ENCODE results near the gene SUPT3H.
A peak's percentile ranks its signal among the peaks of the same experiment; 100 is the strongest.

SUPT3H gene

DNA sequence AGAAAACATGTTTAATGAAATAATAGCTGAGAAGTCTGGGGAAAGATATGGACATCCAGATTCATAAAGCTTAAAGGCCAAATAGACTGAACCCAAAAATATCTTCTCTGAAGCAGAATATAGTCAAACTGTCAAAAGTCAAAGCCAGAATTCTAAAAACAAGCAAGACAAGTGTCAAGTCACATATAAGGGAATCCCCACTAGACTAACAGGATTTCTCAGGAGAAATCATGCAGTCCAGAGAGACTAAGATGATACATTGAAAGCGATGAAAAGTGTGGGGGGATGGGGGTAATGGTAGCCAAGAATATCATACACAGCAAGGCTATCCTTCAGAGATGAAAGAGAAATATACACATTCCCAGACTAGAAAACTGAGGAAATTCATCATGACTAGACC lies 162.0 kb downstream of the SUPT3H start:
- H4K8ac ChIP-seq (ENCODE audit: low read depth, low read length): no peak overlapping the region

GRCh38 chr6:45212976-45213375 lies 164.8 kb downstream of the SUPT3H start:
- peaks cover 0 to 2% of the 10 kb centered on the region in 2 experiments for H3K36me3 ChIP-seq (ENCODE audit: control insufficient read depth in 1 of 2, insufficient read depth in 2 of 2, low read length in 2 of 2)
- no peak overlapping the region for H3K23ac ChIP-seq (ENCODE audit: low read length)
- no peak overlapping the region for H4K8ac ChIP-seq (ENCODE audit: low read depth, low read length)
- H3K14ac ChIP-seq (ENCODE audit: low read length): no peak overlapping the region
- no peak overlapping the region for H3K4ac ChIP-seq (ENCODE audit: low read depth, low read length)
- no peaks in the 10 kb centered on the region for H3K79me2 ChIP-seq (ENCODE audit: control insufficient read depth, insufficient read depth, low read length, poor library complexity)
- H3K27ac ChIP-seq (ENCODE audit: low read depth, low read length): no peak overlapping the region
- H3K27me3 ChIP-seq (ENCODE audit: insufficient read depth, low read length): no peaks in the 10 kb centered on the region
- no peak overlapping the region for H2AK5ac ChIP-seq (ENCODE audit: low read length)
- no peak overlapping the region for H4K12ac ChIP-seq (ENCODE audit: low read depth, low read length)
- H3K9ac ChIP-seq (ENCODE audit: low read length): no peak overlapping the region
- H2BK12ac ChIP-seq (ENCODE audit: low read length): no peak overlapping the region
- H3K18ac ChIP-seq (ENCODE audit: low read length): no peak overlapping the region
- H2BK5ac ChIP-seq (ENCODE audit: low read depth, low read length, poor library complexity): no peak overlapping the region
- WGBS (ENCODE audit: extremely low coverage, insufficient coverage, insufficient read length): no CpG with 5 or more reads among the region's 3 CpGs
- no peak for DNase-seq
- H3K4me3 ChIP-seq (ENCODE audit: low read depth, low read length): no peak overlapping the region
- no peaks in the 10 kb centered on the region for H3K79me1 ChIP-seq (ENCODE audit: low read length)
- H2BK120ac ChIP-seq (ENCODE audit: insufficient read depth, low read length, poor library complexity): no peak overlapping the region
- H4K91ac ChIP-seq (ENCODE audit: low read depth, low read length): no peak overlapping the region
- no peak overlapping the region for H2AFZ ChIP-seq (ENCODE audit: insufficient read depth, low read length, poor library complexity)
- no peaks in the 10 kb centered on the region for H3K4me1 ChIP-seq (ENCODE audit: control insufficient read depth in 1 of 2, insufficient read depth in 2 of 2, low read length in 2 of 2)
- peaks cover 3% of the 10 kb centered on the region for H3K9me3 ChIP-seq (ENCODE audit: insufficient read depth, low read depth, low read length)
- no peak overlapping the region for H3K4me2 ChIP-seq (ENCODE audit: low read length)

More for the DNA sequence above, 162.0 kb downstream of the SUPT3H start:
- H2AFZ ChIP-seq (ENCODE audit: insufficient read depth, low read length, poor library complexity): no peak overlapping the region
- no peak overlapping the region for H4K91ac ChIP-seq (ENCODE audit: low read depth, low read length)
- no peak overlapping the region for H4K12ac ChIP-seq (ENCODE audit: low read depth, low read length)
- no peak overlapping the region for H3K18ac ChIP-seq (ENCODE audit: low read length)
- H2BK120ac ChIP-seq (ENCODE audit: insufficient read depth, low read length, poor library complexity): no peak overlapping the region
- H3K36me3 ChIP-seq (ENCODE audit: control insufficient read depth in 1 of 2, insufficient read depth in 2 of 2, low read length in 2 of 2): peaks cover 0 to 2% of the 10 kb centered on the region in 2 experiments
- H3K23ac ChIP-seq (ENCODE audit: low read length): no peak overlapping the region
- no CpG with 5 or more reads among the region's 1 CpG for WGBS (ENCODE audit: extremely low coverage, insufficient coverage, insufficient read length)
- no peak overlapping the region for H3K4ac ChIP-seq (ENCODE audit: low read depth, low read length)
- H3K27me3 ChIP-seq (ENCODE audit: insufficient read depth, low read length): no peaks in the 10 kb centered on the region
- H3K14ac ChIP-seq (ENCODE audit: low read length): no peak overlapping the region
- H3K4me2 ChIP-seq (ENCODE audit: low read length): no peak overlapping the region
- H3K4me3 ChIP-seq (ENCODE audit: low read depth, low read length): no peak overlapping the region
- H3K9ac ChIP-seq (ENCODE audit: low read length): no peak overlapping the region
- H2BK5ac ChIP-seq (ENCODE audit: low read depth, low read length, poor library complexity): no peak overlapping the region
- H3K4me1 ChIP-seq (ENCODE audit: control insufficient read depth in 1 of 2, insufficient read depth in 2 of 2, low read length in 2 of 2): no peaks in the 10 kb centered on the region
- H3K27ac ChIP-seq (ENCODE audit: low read depth, low read length): no peak overlapping the region
- H3K79me1 ChIP-seq (ENCODE audit: low read length): no peaks in the 10 kb centered on the region
- no peaks in the 10 kb centered on the region for H3K79me2 ChIP-seq (ENCODE audit: control insufficient read depth, insufficient read depth, low read length, poor library complexity)
- peaks cover 3% of the 10 kb centered on the region for H3K9me3 ChIP-seq (ENCODE audit: insufficient read depth, low read depth, low read length)
- DNase-seq: no peak
- H2AK5ac ChIP-seq (ENCODE audit: low read length): no peak overlapping the region
- H2BK12ac ChIP-seq (ENCODE audit: low read length): no peak overlapping the region

GRCh38 chr6:45209762-45210161 lies 168.0 kb downstream of the SUPT3H start:
- H4K12ac ChIP-seq (ENCODE audit: low read depth, low read length): no peak overlapping the region

DNA sequence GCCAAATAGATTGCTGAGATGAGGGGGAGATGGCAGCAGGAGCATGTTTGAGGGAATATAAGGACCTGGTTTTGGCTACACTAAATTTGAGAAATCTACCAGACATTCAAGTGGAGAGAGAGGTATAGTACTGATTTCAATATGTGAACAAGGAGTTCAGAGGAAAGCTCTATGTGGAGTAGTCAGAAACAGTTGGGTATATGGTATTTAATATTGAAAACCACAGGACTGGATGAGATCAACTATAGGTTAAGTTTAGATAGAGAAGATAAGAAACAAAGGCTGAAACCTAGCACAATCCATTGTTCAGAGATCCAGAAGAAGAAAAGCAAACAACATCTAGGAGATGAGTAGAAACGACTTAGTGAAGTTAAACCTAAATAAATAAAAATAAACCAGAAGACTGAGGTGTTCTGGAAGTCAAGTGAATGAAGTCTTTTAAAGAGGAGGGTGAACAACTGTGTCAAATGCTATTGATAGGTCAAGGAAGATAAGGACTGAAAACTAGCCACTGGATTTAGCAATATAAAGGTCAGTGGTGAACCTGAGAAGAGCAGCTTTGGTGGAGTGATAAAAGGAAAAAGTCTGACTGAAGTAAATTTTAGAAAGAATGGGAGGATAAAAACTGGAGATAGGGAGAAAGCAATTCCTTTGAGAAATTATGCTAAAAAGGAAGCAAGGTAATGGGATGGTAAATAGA lies 170.8 kb downstream of the SUPT3H start:
- Histone ChIP-seq H2AFZ (ENCODE audit: insufficient read depth, low read length, poor library complexity) (no peak overlapping the region), H3K4me2 (ENCODE audit: low read length) (no peak overlapping the region), H2BK12ac (ENCODE audit: low read length) (no peak overlapping the region), H3K14ac (ENCODE audit: low read length) (no peak overlapping the region), H3K36me3 (ENCODE audit: control insufficient read depth in 1 of 2, insufficient read depth in 2 of 2, low read length in 2 of 2) (no peaks in the 10 kb centered on the region), H3K27me3 (ENCODE audit: insufficient read depth, low read length) (no peaks in the 10 kb centered on the region), H4K91ac (ENCODE audit: low read depth, low read length) (no peak overlapping the region), H3K79me1 (ENCODE audit: low read length) (no peaks in the 10 kb centered on the region), H3K79me2 (ENCODE audit: control insufficient read depth, insufficient read depth, low read length, poor library complexity) (no peaks in the 10 kb centered on the region), H3K4ac (ENCODE audit: low read depth, low read length) (no peak overlapping the region), H4K12ac (ENCODE audit: low read depth, low read length) (no peak overlapping the region), H3K18ac (ENCODE audit: low read length) (no peak overlapping the region), H3K4me3 (ENCODE audit: low read depth, low read length) (no peak overlapping the region), H4K8ac (ENCODE audit: low read depth, low read length) (no peak overlapping the region), H2BK120ac (ENCODE audit: insufficient read depth, low read length, poor library complexity) (no peak overlapping the region), H3K23ac (ENCODE audit: low read length) (no peak overlapping the region), H2BK5ac (ENCODE audit: low read depth, low read length, poor library complexity) (no peak overlapping the region), H3K27ac (ENCODE audit: low read depth, low read length) (no peak overlapping the region), H3K4me1 (ENCODE audit: control insufficient read depth in 1 of 2, insufficient read depth in 2 of 2, low read length in 2 of 2) (no peaks in the 10 kb centered on the region), H2AK5ac (ENCODE audit: low read length) (no peak overlapping the region), H3K9ac (ENCODE audit: low read length) (no peak overlapping the region), H3K9me3 (ENCODE audit: insufficient read depth, low read depth, low read length) (no peaks in the 10 kb centered on the region)
- no CpG with 5 or more reads among the region's 1 CpG for WGBS (ENCODE audit: extremely low coverage, insufficient coverage, insufficient read length)
- no peak for DNase-seq

More at GRCh38 chr6:45209762-45210161, 168.0 kb downstream of the SUPT3H start:
- Histone ChIP-seq H4K91ac (ENCODE audit: low read depth, low read length) (no peak overlapping the region), H3K4ac (ENCODE audit: low read depth, low read length) (no peak overlapping the region), H3K9ac (ENCODE audit: low read length) (no peak overlapping the region), H3K79me2 (ENCODE audit: control insufficient read depth, insufficient read depth, low read length, poor library complexity) (no peaks in the 10 kb centered on the region), H3K23ac (ENCODE audit: low read length) (no peak overlapping the region), H3K4me2 (ENCODE audit: low read length) (no peak overlapping the region), H3K27ac (ENCODE audit: low read depth, low read length) (no peak overlapping the region), H4K8ac (ENCODE audit: low read depth, low read length) (no peak overlapping the region), H3K36me3 (ENCODE audit: control insufficient read depth in 1 of 2, insufficient read depth in 2 of 2, low read length in 2 of 2) (peaks cover 0 to 2% of the 10 kb centered on the region in 2 experiments), H3K9me3 (ENCODE audit: insufficient read depth, low read depth, low read length) (peaks cover 1% of the 10 kb centered on the region), H2BK5ac (ENCODE audit: low read depth, low read length, poor library complexity) (no peak overlapping the region), H3K79me1 (ENCODE audit: low read length) (no peaks in the 10 kb centered on the region), H3K18ac (ENCODE audit: low read length) (no peak overlapping the region), H3K14ac (ENCODE audit: low read length) (no peak overlapping the region), H2AFZ (ENCODE audit: insufficient read depth, low read length, poor library complexity) (no peak overlapping the region), H2BK12ac (ENCODE audit: low read length) (no peak overlapping the region), H2AK5ac (ENCODE audit: low read length) (no peak overlapping the region), H3K4me1 (ENCODE audit: control insufficient read depth in 1 of 2, insufficient read depth in 2 of 2, low read length in 2 of 2) (no peaks in the 10 kb centered on the region), H3K27me3 (ENCODE audit: insufficient read depth, low read length) (no peaks in the 10 kb centered on the region), H3K4me3 (ENCODE audit: low read depth, low read length) (no peak overlapping the region), H2BK120ac (ENCODE audit: insufficient read depth, low read length, poor library complexity) (no peak overlapping the region)
- DNase-seq: peak in 1 of 2 donors; percentile 43
- no CpG with 5 or more reads among the region's 2 CpGs for WGBS (ENCODE audit: extremely low coverage, insufficient coverage, insufficient read length)

All from trophoblast cell (in vitro differentiated cells and primary cell).